ENCODE results near the gene NPS. TPM values are rescaled to one million over a fixed set of nuclear protein-coding genes. Genes with fewer than 3 reads are reported as not detected.

The NPS gene
- total RNA-seq, 3 donors from 2014 or later (not counting 1 experiment from before 2014, with no cell fraction given): not detected

DNA sequence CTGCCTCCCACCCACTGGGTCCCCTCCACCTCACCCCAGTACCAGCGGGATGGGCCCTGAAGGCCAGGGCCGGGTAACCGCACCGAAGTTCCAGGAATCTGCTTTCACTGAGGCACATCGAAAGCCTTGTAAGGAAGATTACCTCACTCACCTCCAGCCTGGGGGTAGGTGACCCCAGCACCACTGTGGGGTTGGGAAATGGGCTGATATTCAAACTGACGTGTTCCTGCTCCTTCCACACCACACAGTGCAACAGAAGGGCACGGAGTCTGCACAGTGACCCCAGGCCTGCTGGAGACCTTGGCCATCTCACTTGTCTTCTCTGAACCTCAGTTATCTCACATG lies 29.8 kb downstream of the NPS start:
- TF ChIP-seq, protein P1, sequence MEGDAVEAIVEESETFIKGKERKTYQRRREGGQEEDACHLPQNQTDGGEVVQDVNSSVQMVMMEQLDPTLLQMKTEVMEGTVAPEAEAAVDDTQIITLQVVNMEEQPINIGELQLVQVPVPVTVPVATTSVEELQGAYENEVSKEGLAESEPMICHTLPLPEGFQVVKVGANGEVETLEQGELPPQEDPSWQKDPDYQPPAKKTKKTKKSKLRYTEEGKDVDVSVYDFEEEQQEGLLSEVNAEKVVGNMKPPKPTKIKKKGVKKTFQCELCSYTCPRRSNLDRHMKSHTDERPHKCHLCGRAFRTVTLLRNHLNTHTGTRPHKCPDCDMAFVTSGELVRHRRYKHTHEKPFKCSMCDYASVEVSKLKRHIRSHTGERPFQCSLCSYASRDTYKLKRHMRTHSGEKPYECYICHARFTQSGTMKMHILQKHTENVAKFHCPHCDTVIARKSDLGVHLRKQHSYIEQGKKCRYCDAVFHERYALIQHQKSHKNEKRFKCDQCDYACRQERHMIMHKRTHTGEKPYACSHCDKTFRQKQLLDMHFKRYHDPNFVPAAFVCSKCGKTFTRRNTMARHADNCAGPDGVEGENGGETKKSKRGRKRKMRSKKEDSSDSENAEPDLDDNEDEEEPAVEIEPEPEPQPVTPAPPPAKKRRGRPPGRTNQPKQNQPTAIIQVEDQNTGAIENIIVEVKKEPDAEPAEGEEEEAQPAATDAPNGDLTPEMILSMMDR (IDR thresholded peaks at IDR 0.05): no peak
- Histone ChIP-seq H3K27me3 (ENCODE audit: control insufficient read depth, insufficient read depth, low read length) (no peaks in the 10 kb centered on the region), H3K36me3 (ENCODE audit: control insufficient read depth, insufficient read depth, low read length) (no peaks in the 10 kb centered on the region), H3K9me3 (ENCODE audit: control insufficient read depth, insufficient read depth, low read length) (no peaks in the 10 kb centered on the region), H3K27ac (ENCODE audit: low read length) (no peak overlapping the region), H3K4me1 (ENCODE audit: control insufficient read depth, insufficient read depth, low read length) (no peaks in the 10 kb centered on the region), H3K4me3 (ENCODE audit: low read length) (no peak overlapping the region)
- Mint-ChIP-seq H3K27me3 (ENCODE audit: low read depth in 2 of 2) (peaks cover 10 to 59% of the 10 kb centered on the region in 2 donors), H3K4me3 (no peak overlapping the region), H3K4me1 (no peaks in the 10 kb centered on the region), H3K27ac (no peak overlapping the region), H3K9me3 (no peaks in the 10 kb centered on the region), H3K36me3 (no peaks in the 10 kb centered on the region)
- intact Hi-C loops (cut with micrococcal nuclease): no loop called here
- no peak for DNase-seq
- peak in 1 of 3 donors; percentile 32 for ATAC-seq
- 85% methylated on average over 4 of the region's 7 CpGs for WGBS (ENCODE audit: insufficient coverage)

DNA sequence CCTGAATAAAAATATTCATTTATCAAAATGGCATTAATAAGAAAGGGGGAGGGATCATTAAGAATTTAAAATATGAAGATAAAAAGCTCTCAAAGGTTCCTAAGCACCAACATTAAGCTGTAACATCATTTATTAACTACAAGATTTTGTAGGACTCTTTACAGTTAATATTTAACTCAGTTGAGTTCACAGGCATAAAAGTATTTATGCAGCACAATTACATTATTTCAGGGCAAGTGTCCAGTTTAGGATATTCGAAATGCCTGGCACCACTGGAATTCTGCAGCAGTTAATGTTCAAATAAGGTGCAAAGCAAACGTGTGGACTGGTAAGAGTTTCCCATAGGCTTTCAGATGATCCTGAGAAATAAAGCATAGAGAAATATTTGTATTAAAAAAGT lies 30.5 kb downstream of the NPS start:
- no peaks in the 10 kb centered on the region for H3K4me1 Mint-ChIP-seq
- H3K27me3 ChIP-seq (ENCODE audit: control insufficient read depth, insufficient read depth, low read length): no peaks in the 10 kb centered on the region
- DNase-seq (no peak), ATAC-seq (no peak)
- no peaks in the 10 kb centered on the region for H3K36me3 ChIP-seq (ENCODE audit: control insufficient read depth, insufficient read depth, low read length)
- peaks cover 10 to 53% of the 10 kb centered on the region in 2 donors for H3K27me3 Mint-ChIP-seq (ENCODE audit: low read depth in 2 of 2)
- WGBS (ENCODE audit: insufficient coverage): 45% methylated on average over 2 of the region's 2 CpGs
- no peaks in the 10 kb centered on the region for H3K9me3 ChIP-seq (ENCODE audit: control insufficient read depth, insufficient read depth, low read length)
- H3K36me3 Mint-ChIP-seq: no peaks in the 10 kb centered on the region
- H3K9me3 Mint-ChIP-seq: no peaks in the 10 kb centered on the region
- no peaks in the 10 kb centered on the region for H3K4me1 ChIP-seq (ENCODE audit: control insufficient read depth, insufficient read depth, low read length)
- no peak overlapping the region for H3K27ac ChIP-seq (ENCODE audit: low read length)
- TF ChIP-seq, protein P1 (IDR thresholded peaks at IDR 0.05): no peak
- no peak overlapping the region for H3K4me3 ChIP-seq (ENCODE audit: low read length)
- H3K27ac Mint-ChIP-seq: no peak overlapping the region
- intact Hi-C loops (cut with micrococcal nuclease): no loop called here
- no peak overlapping the region for H3K4me3 Mint-ChIP-seq

DNA sequence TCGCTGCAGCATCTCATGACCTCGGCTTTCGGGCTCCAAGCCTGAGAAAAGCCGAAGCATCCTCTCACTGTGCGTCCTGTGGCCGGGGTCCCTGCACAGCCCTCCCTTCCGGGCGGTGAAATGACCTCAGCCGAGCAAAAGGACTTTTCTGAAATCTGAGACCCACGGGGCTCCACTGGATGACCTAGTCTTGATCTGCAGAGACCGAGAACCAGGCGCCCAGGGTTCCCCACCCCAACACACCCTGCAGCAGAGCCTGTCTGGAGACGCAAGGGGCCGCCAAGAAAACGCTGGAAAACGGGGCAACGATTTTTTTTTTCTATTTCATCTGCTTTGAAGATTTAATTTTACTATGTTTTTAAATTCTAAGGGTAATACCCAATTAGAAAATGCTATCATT lies 31.7 kb downstream of the NPS start:
- Mint-ChIP-seq H3K27me3 (ENCODE audit: low read depth in 2 of 2) (peaks cover 10 to 47% of the 10 kb centered on the region in 2 donors), H3K36me3 (no peaks in the 10 kb centered on the region), H3K9me3 (no peaks in the 10 kb centered on the region), H3K4me1 (no peaks in the 10 kb centered on the region), H3K27ac (no peak overlapping the region), H3K4me3 (no peak overlapping the region)
- Histone ChIP-seq H3K4me3 (ENCODE audit: low read length) (no peak overlapping the region), H3K9me3 (ENCODE audit: control insufficient read depth, insufficient read depth, low read length) (no peaks in the 10 kb centered on the region), H3K27me3 (ENCODE audit: control insufficient read depth, insufficient read depth, low read length) (no peaks in the 10 kb centered on the region), H3K27ac (ENCODE audit: low read length) (no peak overlapping the region), H3K4me1 (ENCODE audit: control insufficient read depth, insufficient read depth, low read length) (no peaks in the 10 kb centered on the region), H3K36me3 (ENCODE audit: control insufficient read depth, insufficient read depth, low read length) (no peaks in the 10 kb centered on the region)
- intact Hi-C loops (cut with micrococcal nuclease): no loop called here
- DNase-seq (no peak), ATAC-seq (no peak)
- WGBS (ENCODE audit: insufficient coverage): 80% methylated on average over 13 of the region's 17 CpGs
- TF ChIP-seq, protein P1 (IDR thresholded peaks at IDR 0.05): no peak

DNA sequence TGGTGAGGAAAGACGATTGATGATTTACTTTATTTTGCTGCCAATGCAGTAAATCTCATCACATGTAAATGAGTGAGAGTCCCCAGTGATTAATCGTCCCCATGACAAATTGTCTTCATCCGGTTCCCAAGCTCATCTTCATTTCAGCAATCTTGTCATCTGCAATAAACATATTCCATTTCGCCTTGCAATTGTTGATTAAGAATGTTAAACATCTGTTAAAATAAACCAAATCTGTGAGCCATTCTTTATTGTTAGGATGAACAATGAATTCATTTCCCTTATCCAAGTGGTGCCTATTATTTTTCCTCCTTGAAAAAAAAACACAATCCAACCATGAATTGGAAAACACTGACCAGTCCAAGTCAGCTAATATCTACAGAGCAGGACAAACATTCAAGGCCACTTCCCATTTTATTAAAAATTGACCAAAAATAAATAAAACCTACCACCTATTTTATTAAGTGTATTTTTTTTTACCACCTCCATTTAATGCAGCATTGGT lies 36.5 kb downstream of the NPS start:
- Histone ChIP-seq H3K9me3 (ENCODE audit: control insufficient read depth, insufficient read depth, low read length) (no peaks in the 10 kb centered on the region), H3K27me3 (ENCODE audit: control insufficient read depth, insufficient read depth, low read length) (no peaks in the 10 kb centered on the region), H3K36me3 (ENCODE audit: control insufficient read depth, insufficient read depth, low read length) (no peaks in the 10 kb centered on the region), H3K4me1 (ENCODE audit: control insufficient read depth, insufficient read depth, low read length) (no peaks in the 10 kb centered on the region), H3K27ac (ENCODE audit: low read length) (no peak overlapping the region), H3K4me3 (ENCODE audit: low read length) (no peak overlapping the region)
- WGBS (ENCODE audit: insufficient coverage): 85% methylated on average over 2 of the region's 4 CpGs
- Mint-ChIP-seq H3K9me3 (no peaks in the 10 kb centered on the region), H3K27me3 (ENCODE audit: low read depth in 2 of 2) (peaks cover 9 to 32% of the 10 kb centered on the region in 2 donors), H3K4me1 (no peaks in the 10 kb centered on the region), H3K4me3 (no peak overlapping the region), H3K27ac (no peak overlapping the region), H3K36me3 (no peaks in the 10 kb centered on the region)
- no peak for DNase-seq
- no peak for ATAC-seq
- intact Hi-C loops (cut with micrococcal nuclease): loop anchor here (1.0 kb wide), 1 partner anchor 8 kb away; no protein-coding TSS in a partner anchor
- TF ChIP-seq, protein P1 (IDR thresholded peaks at IDR 0.05): no peak

Data from natural killer cell (primary cell).